ENCODE measurements around the gene HASPIN. TPM values are rescaled to one million over a fixed set of nuclear protein-coding genes. Genes with fewer than 3 reads are reported as not detected.

Gene HASPIN
- total and polyA plus RNA-seq, 2 of the 8 experiments (the other 6 are each of a cell fraction or from before 2014, with no cell fraction given): 7.8 to 29.5 TPM

DNA sequence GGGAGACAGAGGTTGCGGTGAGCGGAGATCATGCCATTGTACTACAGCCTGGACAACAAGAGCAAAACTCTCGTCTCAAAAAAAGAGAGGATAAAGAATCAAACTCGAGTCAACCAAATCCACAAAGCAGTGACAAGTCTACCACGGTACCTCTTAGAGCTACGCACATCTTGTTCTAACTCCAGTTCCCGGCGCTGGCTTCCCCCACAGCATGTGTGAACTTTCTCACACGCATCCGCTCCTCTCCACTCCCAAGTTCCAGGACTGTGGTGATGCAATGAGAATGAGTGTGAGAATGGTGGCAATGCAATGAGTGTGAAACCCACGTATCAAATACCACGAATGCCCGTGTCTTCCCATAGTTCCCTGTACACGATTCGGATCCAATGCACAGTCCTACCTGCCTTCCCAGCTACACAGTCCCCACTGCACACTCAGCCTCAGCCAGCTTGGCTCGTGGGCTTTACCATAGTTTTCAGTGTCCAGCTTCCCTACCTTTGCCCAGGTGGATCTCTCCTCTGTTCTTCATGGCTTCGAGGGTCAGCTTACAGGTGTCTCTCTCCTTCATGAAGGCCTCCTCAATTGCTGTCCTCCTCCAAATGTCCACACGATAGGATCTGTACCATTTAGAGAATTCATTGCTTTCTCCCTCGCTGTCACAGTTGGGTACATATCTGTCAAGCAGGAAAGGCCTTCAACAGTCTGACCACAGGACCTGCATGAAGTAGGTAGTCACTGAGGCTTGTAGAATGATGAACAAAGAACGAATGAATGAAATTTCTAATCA is 18.6 kb upstream of the HASPIN start:
- no peak overlapping the region for H4K8ac ChIP-seq (ENCODE audit: extremely low read depth, insufficient read depth, low read length)
- no peak overlapping the region for H2BK20ac ChIP-seq (ENCODE audit: low read length)
- ChIA-PET POLR2A (ENCODE audit: partially characterized antibody) (no interaction called here), CTCF (ENCODE audit: partially characterized antibody) (interaction anchor here (0.6 to 1.2 kb wide), 3 partner anchors 15 to 171 kb away, joined by 3 read pairs; no protein-coding TSS in a partner anchor)
- H2AK5ac ChIP-seq (ENCODE audit: low read depth, low read length): no peak overlapping the region
- H4K20me1 ChIP-seq (replicated peaks in 1 of 2; ENCODE audit: control insufficient read depth in 1 of 2, insufficient read depth in 2 of 2, low read length in 2 of 2): no peaks in the 10 kb centered on the region
- H3K9ac ChIP-seq (replicated peaks in 1 of 4; ENCODE audit: extremely low read depth in 1 of 4, low read depth in 3 of 4, low read length in 3 of 4): no peak overlapping the region
- no peaks in the 10 kb centered on the region for H3K79me1 ChIP-seq (ENCODE audit: low read depth, low read length)
- H3K36me3 ChIP-seq (ENCODE audit: control insufficient read depth in 2 of 4, insufficient read depth in 4 of 4, low read length in 3 of 4): no peaks in the 10 kb centered on the region; a peak in 1 of 8 replicates
- H3K4me1 ChIP-seq (replicated peaks in 1 of 4; ENCODE audit: control insufficient read depth in 3 of 4, insufficient read depth in 4 of 4, low read length in 3 of 4): no peaks in the 10 kb centered on the region
- H3K9me3 ChIP-seq (ENCODE audit: insufficient read depth in 2 of 2, low read depth in 1 of 2, low read length in 1 of 2): peaks cover 0 to 4% of the 10 kb centered on the region in 2 experiments; a peak in 1 of 4 replicates
- H3K4me2 ChIP-seq (ENCODE audit: insufficient read depth in 1 of 2, low read depth in 2 of 2, low read length in 2 of 2): no peak overlapping the region
- H3K56ac ChIP-seq (replicated peaks; ENCODE audit: insufficient read length, low read depth, low read length): no peak overlapping the region
- TF ChIP-seq YY1 (IDR thresholded peaks at IDR 0.05; ENCODE audit: low read depth, low read length) (no peak), CBX5 (IDR thresholded peaks at IDR 0.05; ENCODE audit: low read depth, low read length) (no peak), TAF7 (optimal IDR thresholded peaks at IDR 0.05; ENCODE audit: borderline replicate concordance, low read depth, low read length) (no peak), ZNF274 (IDR thresholded peaks at IDR 0.05; ENCODE audit: borderline replicate concordance, extremely low read depth, low read length) (no peak), CHD2 (IDR thresholded peaks at IDR 0.05; ENCODE audit: low read length) (no peak), SP2 (IDR thresholded peaks at IDR 0.05; ENCODE audit: low read length) (no peak), NRF1 (IDR thresholded peaks at IDR 0.05; ENCODE audit: low read depth, low read length) (no peak)
- TF ChIP-seq, protein P1, sequence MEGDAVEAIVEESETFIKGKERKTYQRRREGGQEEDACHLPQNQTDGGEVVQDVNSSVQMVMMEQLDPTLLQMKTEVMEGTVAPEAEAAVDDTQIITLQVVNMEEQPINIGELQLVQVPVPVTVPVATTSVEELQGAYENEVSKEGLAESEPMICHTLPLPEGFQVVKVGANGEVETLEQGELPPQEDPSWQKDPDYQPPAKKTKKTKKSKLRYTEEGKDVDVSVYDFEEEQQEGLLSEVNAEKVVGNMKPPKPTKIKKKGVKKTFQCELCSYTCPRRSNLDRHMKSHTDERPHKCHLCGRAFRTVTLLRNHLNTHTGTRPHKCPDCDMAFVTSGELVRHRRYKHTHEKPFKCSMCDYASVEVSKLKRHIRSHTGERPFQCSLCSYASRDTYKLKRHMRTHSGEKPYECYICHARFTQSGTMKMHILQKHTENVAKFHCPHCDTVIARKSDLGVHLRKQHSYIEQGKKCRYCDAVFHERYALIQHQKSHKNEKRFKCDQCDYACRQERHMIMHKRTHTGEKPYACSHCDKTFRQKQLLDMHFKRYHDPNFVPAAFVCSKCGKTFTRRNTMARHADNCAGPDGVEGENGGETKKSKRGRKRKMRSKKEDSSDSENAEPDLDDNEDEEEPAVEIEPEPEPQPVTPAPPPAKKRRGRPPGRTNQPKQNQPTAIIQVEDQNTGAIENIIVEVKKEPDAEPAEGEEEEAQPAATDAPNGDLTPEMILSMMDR (IDR thresholded peaks at IDR 0.05; ENCODE audit: control extremely low read depth in 1 of 3, insufficient read depth in 1 of 3, low read depth in 1 of 3, low read length in 3 of 3): no peak
- FAIRE-seq (no peak), DNase-seq (ENCODE audit: low read depth in 1 of 2, low spot score in 2 of 2) (no peak)
- H2BK5ac ChIP-seq (ENCODE audit: low read depth, low read length): no peak overlapping the region
- 85% methylated on average over 20 of the region's 20 CpGs; no CpG with 5 or more reads in 1 of the 2 experiments for WGBS, 2 experiments (ENCODE audit: extremely low coverage in 1 of 2, insufficient coverage in 1 of 2, insufficient read length in 1 of 2, insufficient replicate concordance in 2 of 2, low coverage in 1 of 2, low lambda C conversion rate in 2 of 2, missing lambda C conversion rate in 1 of 2)
- no peak overlapping the region for H4K5ac ChIP-seq (ENCODE audit: insufficient read length, low read depth, low read length)
- H3K18ac ChIP-seq (ENCODE audit: extremely low read depth, low read length): no peak overlapping the region
- no peak overlapping the region for H3K4ac ChIP-seq (replicated peaks; ENCODE audit: insufficient read length, low read depth, low read length)
- H2AFZ ChIP-seq (ENCODE audit: low read length): no peak overlapping the region
- H3K14ac ChIP-seq (ENCODE audit: insufficient read length): no peak overlapping the region
- H3K27ac ChIP-seq (ENCODE audit: low read depth, low read length): no peak overlapping the region
- H2BK15ac ChIP-seq (ENCODE audit: low read length): no peak overlapping the region
- H3K23ac ChIP-seq (ENCODE audit: insufficient read length): no peak overlapping the region
- H3K4me3 ChIP-seq (ENCODE audit: extremely low read depth in 1 of 4, insufficient read depth in 2 of 4, low read depth in 3 of 4, low read length in 4 of 4): no peak overlapping the region
- H3K23me2 ChIP-seq (ENCODE audit: low read depth, low read length): no peaks in the 10 kb centered on the region
- H3K79me2 ChIP-seq (ENCODE audit: control insufficient read depth in 1 of 2, insufficient read depth in 2 of 2, low read length in 2 of 2): no peaks in the 10 kb centered on the region
- H3K27me3 ChIP-seq (replicated peaks in 1 of 4; ENCODE audit: control insufficient read depth in 3 of 4, extremely low read depth in 1 of 4, insufficient read depth in 3 of 4, low read length in 3 of 4): no peaks in the 10 kb centered on the region
- H4K91ac ChIP-seq (replicated peaks; ENCODE audit: insufficient read length, low read length): no peak overlapping the region
- no peak overlapping the region for H2BK12ac ChIP-seq (ENCODE audit: low read depth, low read length)
- H2BK120ac ChIP-seq (replicated peaks; ENCODE audit: low read depth, low read length): no peak overlapping the region

Data from H1 (cell line).